Vagina (tissue), 2 donors: ENCODE measurements around the gene ZNF154. TPM values are rescaled to one million over a fixed set of nuclear protein-coding genes. Genes with fewer than 3 reads are reported as not detected.

Source experiments
- DNase-seq, 2 donors: peaks; one replicate each; pipeline ENCODE4 v3.0.0-alpha.2; 2017; ENCODE audit errors: extremely low spot score in 2 of 2
- H3K27ac ChIP-seq: fragments of 200-600 bp; sonication (generic); one replicate; pipeline ENCODE4 v1.5.1; 2019
- H3K27me3 ChIP-seq: fragments of 200-600 bp; sonication (generic); one replicate; pipeline ENCODE4 v1.5.1; 2019
- H3K36me3 ChIP-seq, 2 donors: fragments of 200-600 bp; sonication (generic); one replicate each; pipeline ENCODE4 v1.5.1; 2017 to 2019
- H3K4me1 ChIP-seq: fragments of 200-600 bp; sonication (generic); one replicate; pipeline ENCODE4 v1.5.1; 2019
- H3K4me3 ChIP-seq, 2 donors: fragments of 200-600 bp; sonication (generic); 1 replicate in 1 of 2; 2 replicates in 1 of 2; pipeline ENCODE4 v1.5.1; 2016 to 2019
- H3K9me3 ChIP-seq: fragments of 200-600 bp; sonication (generic); one replicate; pipeline ENCODE4 v1.5.1; 2019
- CTCF ChIP-seq, 3 experiments: fragments of 450-650 bp in 2 of 3; fragments of 200-600 bp in 1 of 3; sonication (generic) in 1 of 3; IDR thresholded peaks; one replicate each; pipeline ENCODE4 v1.5.1; 2017 to 2019; ENCODE audit warnings: antibody characterized with exemption in 3 of 3, mild to moderate bottlenecking in 2 of 3, moderate library complexity in 2 of 3
- POLR2A ChIP-seq, 2 donors: fragments of 450-650 bp; IDR thresholded peaks; one replicate each; pipeline ENCODE4 v1.6.1; 2017; ENCODE audit warnings: antibody characterized with exemption in 2 of 2, mild to moderate bottlenecking in 2 of 2, moderate library complexity in 2 of 2
- POLR2AphosphoS5 ChIP-seq, 2 donors: sonication (generic); formaldehyde crosslinking; IDR thresholded peaks; one replicate each; pipeline ENCODE4 v1.9.0; 2017; ENCODE audit warnings: antibody characterized with exemption in 2 of 2, mild to moderate bottlenecking in 2 of 2, low read depth in 1 of 2; ENCODE audit not compliant: insufficient read depth in 1 of 2
- intact Hi-C: fragments of 100-400 bp; cut with DNase I; formaldehyde crosslinking; loops from one replicate; pipeline ENCODE4 v1.15.1; 2023
- total RNA-seq: library from RNA; depleted of rRNA; stranded (reverse); fragments of >200 nt; gene quantifications from one replicate; pipeline ENCODE4 v1.2.3, GENCODE V29; 2016

ZNF154 gene
- total RNA-seq, 1 donor from 2014 or later = 2.2 TPM

- H3K4me1 ChIP-seq = no peaks in the 10 kb centered on the region
- no peak overlapping the region for H3K4me3 ChIP-seq
- TF ChIP-seq CTCF (IDR thresholded peaks at IDR 0.05) (no peak), POLR2A (IDR thresholded peaks at IDR 0.05) (no peak), POLR2AphosphoS5 (IDR thresholded peaks at IDR 0.05; ENCODE audit: insufficient read depth in 1 of 2, low read depth in 1 of 2) (no peak)
- no peak overlapping the region for H3K27ac ChIP-seq
- intact Hi-C loops = no loop called here
- H3K9me3 ChIP-seq = no peaks in the 10 kb centered on the region
- no peaks in the 10 kb centered on the region for H3K36me3 ChIP-seq
- no peaks in the 10 kb centered on the region for H3K27me3 ChIP-seq
- no peak for DNase-seq
These were observed 53.6 kb downstream of the ZNF154 start for GRCh38 chr19:57655443-57655842.

GRCh38 chr19:57653689-57654088, 55.3 kb downstream of the ZNF154 start:
- DNase-seq = no peak
- TF ChIP-seq CTCF (IDR thresholded peaks at IDR 0.05) (no peak), POLR2AphosphoS5 (IDR thresholded peaks at IDR 0.05; ENCODE audit: insufficient read depth in 1 of 2, low read depth in 1 of 2) (no peak), POLR2A (IDR thresholded peaks at IDR 0.05) (no peak)
- H3K36me3 ChIP-seq = no peaks in the 10 kb centered on the region
- no peaks in the 10 kb centered on the region for H3K9me3 ChIP-seq
- intact Hi-C loops = no loop called here
- no peaks in the 10 kb centered on the region for H3K27me3 ChIP-seq
- H3K4me1 ChIP-seq = no peaks in the 10 kb centered on the region
- H3K27ac ChIP-seq = no peak overlapping the region
- H3K4me3 ChIP-seq = no peak overlapping the region

GRCh38 chr19:57651654-57651996, 57.4 kb downstream of the ZNF154 start:
- intact Hi-C loops = no loop called here
- Histone ChIP-seq H3K27ac (no peak overlapping the region), H3K4me1 (no peaks in the 10 kb centered on the region), H3K4me3 (no peak overlapping the region), H3K27me3 (no peaks in the 10 kb centered on the region), H3K36me3 (no peaks in the 10 kb centered on the region), H3K9me3 (no peaks in the 10 kb centered on the region)
- TF ChIP-seq POLR2A (IDR thresholded peaks at IDR 0.05) (no peak), POLR2AphosphoS5 (IDR thresholded peaks at IDR 0.05; ENCODE audit: insufficient read depth in 1 of 2, low read depth in 1 of 2) (no peak), CTCF (IDR thresholded peaks at IDR 0.05) (no peak)
- no peak for DNase-seq

- peaks cover 11% of the 10 kb centered on the region for H3K9me3 ChIP-seq
- no peak overlapping the region for H3K4me3 ChIP-seq
- TF ChIP-seq POLR2AphosphoS5 (IDR thresholded peaks at IDR 0.05; ENCODE audit: insufficient read depth in 1 of 2, low read depth in 1 of 2) (no peak), CTCF (IDR thresholded peaks at IDR 0.05) (no peak), POLR2A (IDR thresholded peaks at IDR 0.05) (no peak)
- no peaks in the 10 kb centered on the region for H3K4me1 ChIP-seq
- intact Hi-C loops = no loop called here
- H3K27me3 ChIP-seq = no peaks in the 10 kb centered on the region
- H3K36me3 ChIP-seq = no peaks in the 10 kb centered on the region
- no peak for DNase-seq
- H3K27ac ChIP-seq = no peak overlapping the region
These were observed 60.5 kb downstream of the ZNF154 start for GRCh38 chr19:57648331-57649003.

Other genes with a start within 250 kb of the ZNF154 start
- 6.9 TPM for gene ZNF772, start 231.6 kb downstream of the ZNF154 start, total RNA-seq
- gene ZNF419, start 221.5 kb downstream of the ZNF154 start, total RNA-seq = 16.0 TPM
- 13.8 TPM for gene ZNF773, start 209.3 kb downstream of the ZNF154 start, total RNA-seq
- gene ZNF549, start 181.8 kb downstream of the ZNF154 start, total RNA-seq = 4.9 TPM
- 8.1 TPM for gene ZNF550, start 149.3 kb downstream of the ZNF154 start, total RNA-seq
- 3.9 TPM for gene ZNF416, start 130.3 kb downstream of the ZNF154 start, total RNA-seq
- 4.4 TPM for gene ZIK1, start 125.1 kb downstream of the ZNF154 start, total RNA-seq
- 0.74 TPM for gene ZNF530, start 109.3 kb downstream of the ZNF154 start, total RNA-seq
- 9.1 TPM for gene ZNF134, start 95.0 kb downstream of the ZNF154 start, total RNA-seq
- gene ZNF211, start 76.0 kb downstream of the ZNF154 start, total RNA-seq = 7.1 TPM
- gene ZSCAN4, start 40.3 kb downstream of the ZNF154 start, total RNA-seq = not detected
- 16.9 TPM for gene ZNF551, start 27.2 kb downstream of the ZNF154 start, total RNA-seq
- gene ZNF671, start 18.4 kb upstream of the ZNF154 start, total RNA-seq = 2.9 TPM
- 6.9 TPM for gene ZNF776, start 37.6 kb upstream of the ZNF154 start, total RNA-seq
- 24.3 TPM for gene ZNF586, start 60.5 kb upstream of the ZNF154 start, total RNA-seq
- 24.1 TPM for gene ZNF552, start 105.7 kb upstream of the ZNF154 start, total RNA-seq
- gene ZNF587B, start 121.1 kb upstream of the ZNF154 start, total RNA-seq = 17.9 TPM
- gene ZNF587, start 140.7 kb upstream of the ZNF154 start, total RNA-seq = 17.7 TPM
- gene ZNF814, start 179.8 kb upstream of the ZNF154 start, total RNA-seq = 13.3 TPM
- gene ZNF417, start 207.4 kb upstream of the ZNF154 start, total RNA-seq = 7.9 TPM
- gene ZNF418, start 226.2 kb upstream of the ZNF154 start, total RNA-seq = 3.2 TPM
- 3.7 TPM for gene ZNF256, start 238.5 kb upstream of the ZNF154 start, total RNA-seq